GM20000 (cell line): ENCODE measurements around the gene RNF114.
"Not testable (repeated sequence)": the region's sequence is repeated elsewhere in the genome, so short reads cannot be mapped to it uniquely, and the experiment has no call there.

Experiments
- DNase-seq: peaks from one replicate; pipeline ENCODE4 v3.0.0; 2012; ENCODE audit warnings: low spot score
- CTCF ChIP-seq: IDR thresholded peaks from 2 replicates; pipeline ENCODE4 v1.5.1; 2012; ENCODE audit warnings: mild to moderate bottlenecking, control low read depth; ENCODE audit errors: extremely low read depth, missing control alignments

The RNF114 gene

GRCh38 chr20:49945701-49946477, 9.7 kb downstream of the RNF114 start:
- TF ChIP-seq CTCF = no peak
- no peak for DNase-seq

- DNase-seq = no peak
- TF ChIP-seq CTCF = no peak
These were observed 12.0 kb downstream of the RNF114 start for GRCh38 chr20:49948178-49948577.

GRCh38 chr20:49948809-49949507, 12.8 kb downstream of the RNF114 start:
- no peak for DNase-seq
- TF ChIP-seq CTCF = no peak

GRCh38 chr20:49951151-49951550, 15.0 kb downstream of the RNF114 start:
- TF ChIP-seq CTCF = no peak

GRCh38 chr20:49955167-49955566, 19.0 kb downstream of the RNF114 start:
- DNase-seq = no peak
- no peak for TF ChIP-seq CTCF

More at GRCh38 chr20:49951151-49951550, 15.0 kb downstream of the RNF114 start:
- DNase-seq = no peak

- not testable (repeated sequence) for DNase-seq
These were observed 19.7 kb downstream of the RNF114 start for GRCh38 chr20:49955830-49956396.

GRCh38 chr20:49956689-49957088, 20.5 kb downstream of the RNF114 start:
- TF ChIP-seq CTCF = no peak
- no peak for DNase-seq

- DNase-seq = not testable (repeated sequence)
These were observed 21.1 kb downstream of the RNF114 start for GRCh38 chr20:49957089-49957938.
